ENCODE results near the gene LPAR1.

DNA sequence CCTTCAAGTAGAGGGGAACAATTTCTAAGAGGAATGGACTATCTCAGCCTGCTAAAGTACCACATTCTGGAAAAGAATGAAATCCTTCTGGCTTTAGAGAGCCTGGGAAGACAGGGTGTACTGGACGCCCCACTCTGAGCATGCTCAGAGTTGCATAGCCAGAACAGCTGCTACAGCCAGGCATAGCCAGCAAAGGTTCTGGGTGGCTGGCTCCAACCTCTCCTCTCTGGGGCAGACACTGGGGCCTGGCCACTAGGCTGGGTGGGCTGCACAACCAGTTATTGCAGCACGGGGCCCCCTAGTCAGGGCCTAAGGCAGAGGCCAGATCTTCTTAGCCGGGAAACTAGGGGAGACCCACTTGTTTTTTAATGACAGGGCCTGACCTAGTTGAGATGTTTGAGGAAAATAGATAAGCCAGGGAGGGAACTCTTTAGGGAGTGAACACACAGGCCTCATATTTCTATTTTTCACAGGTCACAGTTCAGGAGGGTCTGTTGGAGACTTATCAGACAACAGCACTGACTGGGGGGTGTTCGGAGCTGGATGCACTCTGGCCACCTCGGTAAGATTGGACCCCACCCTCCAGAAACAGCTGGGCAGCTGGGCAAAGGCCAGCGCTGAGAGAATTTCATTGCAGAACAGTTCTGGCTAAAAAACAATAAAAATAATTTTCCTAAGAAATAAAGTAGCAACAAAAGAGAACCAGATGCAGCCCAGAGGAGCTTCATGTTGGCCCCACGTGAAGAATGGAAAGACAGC lies 142.9 kb downstream of the LPAR1 start:
- TF ChIP-seq CTCF (IDR thresholded peaks at IDR 0.05; ENCODE audit: insufficient read depth, low read length) (no peak), POLR2AphosphoS5 (IDR thresholded peaks at IDR 0.05; ENCODE audit: low read depth) (no peak), SPI1 (IDR thresholded peaks at IDR 0.05; ENCODE audit: borderline replicate concordance, low read depth) (no peak), REST (IDR thresholded peaks at IDR 0.05; ENCODE audit: insufficient replicate concordance, low read depth) (no peak)
